NOMO-1 treated with DMSO at 0.1 percent for 48 hours (cell line): ENCODE measurements around the gene NTRK1.

Experiments
- DNase-seq: peaks from one replicate; lab custom pipeline; 2025; ENCODE audit not compliant: unreplicated experiment; lab: John Stamatoyannopoulos, UW

The NTRK1 gene

GRCh38 chr1:156856282-156856785 lies 4.3 kb upstream of the NTRK1 start:
- DNase-seq = peak; percentile 16

DNA sequence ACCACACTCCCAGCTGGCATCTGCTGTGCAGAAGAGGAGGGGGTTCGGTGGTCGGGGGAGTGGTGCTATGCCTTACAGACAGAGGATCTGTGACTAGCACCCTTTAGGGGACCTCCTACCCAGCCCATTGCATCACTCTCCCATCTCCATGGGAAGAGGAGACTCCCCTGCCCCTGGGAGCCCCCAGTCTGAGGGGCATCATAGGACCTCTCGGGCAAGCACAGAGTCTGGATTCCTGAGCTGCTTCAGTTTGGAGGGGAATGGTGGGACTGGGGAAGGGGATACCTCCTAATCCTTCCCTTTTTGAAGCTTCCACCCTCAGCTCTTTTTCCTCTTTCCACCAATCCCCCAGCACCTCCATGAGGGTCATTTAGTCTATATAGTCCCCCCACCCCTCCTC lies 3.1 kb upstream of the NTRK1 start:
- no peak for DNase-seq

- DNase-seq = no peak
Observed at GRCh38 chr1:156858555-156858956, 2.1 kb upstream of the NTRK1 start.

- no peak for DNase-seq
Observed at GRCh38 chr1:156858959-156859522, 1.6 kb upstream of the NTRK1 start, which contains the start of gene INSRR. Gene INSRR (minus strand): TSS chr1:156859117. CDS start chr1:156858621, 496 bp downstream.

- no peak for DNase-seq
Observed at GRCh38 chr1:156859523-156860112, 1.0 kb upstream of the NTRK1 start.

DNA sequence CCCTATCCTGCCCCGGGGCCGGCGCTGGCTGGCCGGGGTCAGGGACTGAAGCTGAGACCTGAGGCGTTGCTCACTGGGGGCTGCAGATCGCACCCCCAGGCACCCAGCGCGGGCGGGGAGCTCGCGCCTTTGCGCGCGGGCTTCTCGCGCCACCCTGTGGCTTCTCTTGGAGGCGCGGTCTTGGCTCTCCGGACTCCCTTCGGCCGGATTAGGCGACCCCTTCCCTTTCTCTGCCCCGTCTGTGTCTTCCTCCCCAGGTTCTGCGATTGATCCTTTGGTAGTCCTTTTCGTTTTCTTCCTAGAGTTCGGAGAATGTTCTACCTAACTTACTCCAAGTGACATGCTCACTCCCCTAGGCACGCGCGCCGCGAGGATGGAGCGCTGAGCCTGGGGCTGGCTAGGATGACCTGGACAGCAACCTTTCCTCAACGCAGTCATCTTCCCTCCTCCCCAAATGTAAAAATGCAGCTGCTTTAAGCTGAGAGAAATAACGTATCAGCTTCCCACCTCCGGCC lies 495 bp upstream of the NTRK1 start:
- peak; percentile 40 for DNase-seq

GRCh38 chr1:156862584-156862983 lies 1.9 kb downstream of the NTRK1 start:
- DNase-seq = no peak

- DNase-seq = no peak
Observed at GRCh38 chr1:156862997-156863599, 2.4 kb downstream of the NTRK1 start.

DNA sequence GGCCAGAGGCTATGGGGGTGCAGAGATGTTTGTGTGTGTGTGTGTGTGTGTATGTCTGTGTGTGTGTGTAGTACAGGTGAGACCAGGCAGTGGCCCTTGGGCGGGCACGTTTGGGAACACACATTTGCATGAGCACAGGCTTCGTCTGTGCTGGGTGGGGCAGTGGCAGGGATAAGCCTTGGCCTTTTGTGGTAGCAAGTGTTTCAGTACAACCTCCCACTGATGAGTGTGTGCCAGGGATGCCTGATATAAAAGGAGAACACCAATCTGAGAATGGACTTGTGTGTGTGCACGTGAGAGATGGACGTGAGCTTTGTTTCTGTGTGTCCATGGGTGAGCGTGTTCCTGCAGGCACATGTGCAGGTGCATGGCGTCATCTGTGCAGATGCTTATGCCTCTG lies 3.0 kb downstream of the NTRK1 start:
- DNase-seq = no peak

GRCh38 chr1:156864796-156865195 lies 4.1 kb downstream of the NTRK1 start:
- DNase-seq = no peak

DNA sequence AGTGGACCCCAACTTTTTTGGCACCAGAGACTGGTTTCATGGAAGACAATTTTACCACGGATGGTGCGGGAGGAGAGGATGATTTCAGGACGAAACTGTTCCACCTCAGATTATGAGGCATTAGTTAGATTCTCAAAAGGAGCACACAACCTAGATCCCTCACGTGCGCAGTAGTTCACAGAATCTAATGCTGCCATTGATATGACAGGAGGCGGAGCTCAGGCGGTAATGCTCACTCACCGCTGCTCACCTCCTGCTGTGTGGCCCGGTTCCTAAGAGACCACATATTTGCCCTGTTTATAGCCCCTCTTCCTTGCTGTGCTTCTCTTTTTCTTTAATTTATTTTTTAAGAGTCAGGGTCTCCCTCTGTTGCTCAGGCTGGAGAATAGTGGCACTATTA lies 4.6 kb downstream of the NTRK1 start:
- DNase-seq = no peak

DNA sequence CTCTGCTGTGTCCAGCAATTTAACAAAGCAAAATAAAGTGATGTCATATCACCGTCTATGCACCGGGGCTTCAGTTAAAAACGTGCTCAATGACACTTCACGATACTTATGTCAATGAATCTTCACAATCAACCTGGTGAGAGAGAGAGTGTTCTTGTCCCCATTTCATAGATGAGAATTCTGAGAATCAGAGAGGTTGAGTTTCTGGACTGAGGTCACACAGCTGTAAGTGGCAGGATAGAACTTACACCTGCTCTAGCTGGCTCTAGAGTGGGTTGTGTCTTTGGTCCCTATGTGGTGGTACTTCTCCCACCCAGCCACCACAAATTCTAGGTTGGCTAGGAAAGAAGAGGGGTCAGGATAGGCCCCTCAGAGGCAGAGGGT lies 5.2 kb downstream of the NTRK1 start:
- DNase-seq = no peak

GRCh38 chr1:156866249-156866909 lies 5.7 kb downstream of the NTRK1 start:
- DNase-seq = no peak

- no peak for DNase-seq
Observed at GRCh38 chr1:156868341-156868740, 7.7 kb downstream of the NTRK1 start.

- DNase-seq = no peak
Observed at GRCh38 chr1:156869455-156869854, 8.8 kb downstream of the NTRK1 start.

DNA sequence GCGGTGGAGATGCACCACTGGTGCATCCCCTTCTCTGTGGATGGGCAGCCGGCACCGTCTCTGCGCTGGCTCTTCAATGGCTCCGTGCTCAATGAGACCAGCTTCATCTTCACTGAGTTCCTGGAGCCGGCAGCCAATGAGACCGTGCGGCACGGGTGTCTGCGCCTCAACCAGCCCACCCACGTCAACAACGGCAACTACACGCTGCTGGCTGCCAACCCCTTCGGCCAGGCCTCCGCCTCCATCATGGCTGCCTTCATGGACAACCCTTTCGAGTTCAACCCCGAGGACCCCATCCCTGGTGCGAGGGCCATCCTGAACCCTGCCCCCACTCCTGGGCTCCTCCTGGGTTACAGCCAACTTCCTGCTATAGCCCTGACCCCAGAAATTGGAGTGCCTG lies 13.0 kb downstream of the NTRK1 start:
- DNase-seq = no peak

GRCh38 chr1:156874142-156874541 lies 13.5 kb downstream of the NTRK1 start:
- no peak for DNase-seq

DNA sequence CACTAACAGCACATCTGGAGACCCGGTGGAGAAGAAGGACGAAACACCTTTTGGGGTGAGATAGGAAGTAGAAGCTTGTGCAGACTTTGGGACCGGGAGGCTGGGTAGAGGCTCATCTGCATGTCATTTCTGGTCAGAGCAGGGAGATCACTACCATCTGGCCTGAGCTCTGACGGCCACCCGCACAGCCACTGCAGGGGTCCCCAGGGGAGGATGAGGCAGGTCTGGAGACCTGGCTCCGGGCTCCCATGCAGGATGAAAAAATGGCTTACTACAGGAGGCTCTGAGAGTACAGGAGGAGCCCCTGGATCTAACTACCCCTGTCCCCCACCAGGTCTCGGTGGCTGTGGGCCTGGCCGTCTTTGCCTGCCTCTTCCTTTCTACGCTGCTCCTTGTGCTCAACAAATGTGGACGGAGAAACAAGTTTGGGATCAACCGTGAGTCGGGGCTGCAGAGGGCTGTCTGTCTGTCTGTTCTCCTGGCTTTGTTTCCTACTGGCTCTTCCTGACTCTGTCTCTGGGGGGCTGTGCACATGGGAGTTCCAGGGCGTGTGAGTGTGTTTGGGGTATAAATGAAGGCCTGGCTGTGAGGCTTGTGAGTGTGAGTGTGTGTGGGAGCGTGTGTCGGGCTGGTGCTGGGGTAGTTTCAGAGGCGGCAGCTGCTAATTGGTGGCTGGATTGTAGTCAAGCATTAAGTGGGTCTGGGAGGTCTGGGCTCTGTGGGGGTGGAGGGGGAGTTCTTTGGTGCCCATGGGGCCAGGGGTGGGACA lies 14.1 kb downstream of the NTRK1 start:
- no peak for DNase-seq

DNA sequence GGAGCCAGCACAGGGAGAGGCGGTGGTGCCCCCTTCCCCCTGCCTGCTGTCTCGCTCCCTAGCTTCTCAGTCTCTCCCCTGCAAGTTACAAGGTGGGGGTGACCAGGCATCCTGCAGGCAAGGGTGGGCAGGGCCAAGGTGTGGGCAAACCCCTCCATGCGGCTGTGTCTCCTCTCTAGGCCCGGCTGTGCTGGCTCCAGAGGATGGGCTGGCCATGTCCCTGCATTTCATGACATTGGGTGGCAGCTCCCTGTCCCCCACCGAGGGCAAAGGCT lies 14.6 kb downstream of the NTRK1 start:
- DNase-seq = no peak

DNA sequence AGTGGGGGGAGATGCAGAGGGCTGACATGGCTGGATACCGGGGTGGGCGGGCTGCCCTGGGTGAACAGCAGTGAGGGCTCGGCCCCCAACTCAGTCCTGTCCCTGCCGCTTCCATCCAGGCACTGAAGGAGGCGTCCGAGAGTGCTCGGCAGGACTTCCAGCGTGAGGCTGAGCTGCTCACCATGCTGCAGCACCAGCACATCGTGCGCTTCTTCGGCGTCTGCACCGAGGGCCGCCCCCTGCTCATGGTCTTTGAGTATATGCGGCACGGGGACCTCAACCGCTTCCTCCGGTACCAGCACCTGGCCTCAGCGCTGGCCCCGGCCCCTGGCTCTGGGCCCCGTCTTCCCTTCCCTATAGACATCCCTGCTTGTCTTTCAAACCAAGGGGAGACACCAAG lies 15.6 kb downstream of the NTRK1 start:
- no peak for DNase-seq

DNA sequence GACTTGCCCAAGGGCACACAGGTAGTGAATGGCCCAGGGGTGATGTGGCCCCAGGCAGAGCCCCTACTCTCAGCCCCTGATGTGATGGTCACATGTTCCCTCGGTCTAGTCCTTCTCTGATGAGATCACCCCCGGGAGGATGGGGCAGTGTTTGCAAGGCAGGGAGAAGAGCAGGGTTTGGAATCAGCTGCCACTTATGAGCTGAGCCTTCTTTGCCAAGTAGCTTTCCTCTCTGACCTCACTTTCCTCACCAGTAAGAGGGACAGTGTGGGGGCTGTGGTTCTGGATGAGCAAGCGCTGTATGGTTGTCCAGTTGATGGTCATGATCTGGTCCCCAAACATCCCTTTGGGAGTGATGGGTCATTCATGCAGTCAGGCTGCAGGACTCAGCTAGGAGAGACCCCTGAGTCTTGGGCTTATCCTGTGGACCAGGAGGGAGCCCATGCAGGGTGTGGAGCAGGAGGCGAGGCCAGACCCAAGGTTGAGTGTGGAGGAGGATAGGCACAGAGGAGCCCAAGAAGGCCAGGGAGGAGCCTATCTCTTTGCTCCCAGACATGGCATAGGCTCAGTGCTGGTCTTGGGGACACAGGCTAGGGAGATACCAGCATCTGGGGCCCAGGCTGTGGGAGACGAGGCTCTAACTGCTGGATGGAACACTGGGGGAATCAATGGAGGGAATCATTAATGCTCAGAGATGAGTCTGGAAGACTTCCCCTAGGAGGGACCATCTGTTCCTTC lies 16.9 kb downstream of the NTRK1 start:
- no peak for DNase-seq
